WTC11 (cell line): ENCODE results near the gene ATP12A. TPM values are rescaled to one million over a fixed set of nuclear protein-coding genes. Genes with fewer than 3 reads are reported as not detected.

Experiments used
- ATAC-seq: fragments of 200-7000 bp; cut with Tn5 transposase; 2 replicates; pipeline ENCODE4 v1.10.0; 2021; ENCODE audit warnings: mild to moderate bottlenecking, moderate library complexity
- CTCF ChIA-PET: fragments of 300-600 bp; sonication (Branson Sonifier 250); formaldehyde crosslinking; loops from one replicate; lab custom pipeline; 2021; ENCODE audit warnings: antibody characterized with exemption; lab: Charles Lee
- POLR2A ChIA-PET: fragments of 350-600 bp; sonication (Branson Sonifier 250); formaldehyde crosslinking; loops from one replicate; lab custom pipeline; 2021; ENCODE audit warnings: antibody characterized with exemption; lab: Charles Lee
- DNase-seq: peaks from one replicate; pipeline ENCODE4 v3.0.0; 2021; ENCODE audit warnings: low spot score
- H3K27ac Mint-ChIP-seq: 2 replicates; pipeline ENCODE4 v1.8.0; 2021; ENCODE audit warnings: mixed read lengths
- H3K27me3 Mint-ChIP-seq: 2 replicates; pipeline ENCODE4 v1.8.0; 2021; ENCODE audit warnings: low read depth, mild to moderate bottlenecking, moderate library complexity, mixed read lengths
- H3K36me3 Mint-ChIP-seq: 2 replicates; pipeline ENCODE4 v1.8.0; 2021; ENCODE audit warnings: mixed read lengths
- H3K4me1 Mint-ChIP-seq: 2 replicates; pipeline ENCODE4 v1.8.0; 2022; ENCODE audit warnings: mixed read lengths
- H3K4me3 Mint-ChIP-seq: 2 replicates; pipeline ENCODE4 v1.8.0; 2021; ENCODE audit warnings: mild to moderate bottlenecking, moderate library complexity, mixed read lengths
- H3K9me3 Mint-ChIP-seq: 2 replicates; pipeline ENCODE4 v1.8.0; 2021; ENCODE audit warnings: mixed read lengths
- ATF1 ChIP-seq: sonication (generic); formaldehyde crosslinking; IDR thresholded peaks from 2 replicates; pipeline ENCODE4 v1.8.1; 2023; ENCODE audit warnings: mild to moderate bottlenecking, moderate library complexity, missing genetic modification reagents
- ETV6 ChIP-seq: sonication (generic); formaldehyde crosslinking; IDR thresholded peaks from 2 replicates; pipeline ENCODE4 v1.8.1; 2022; ENCODE audit warnings: mild to moderate bottlenecking, missing genetic modification reagents
- GRHL2 ChIP-seq: fragments of 250-450 bp; sonication (Bioruptor Pico); IDR thresholded peaks from 2 replicates; pipeline ENCODE4 v1.8.0; 2022; ENCODE audit warnings: mild to moderate bottlenecking, moderate library complexity; ENCODE audit not compliant: insufficient replicate concordance, severe bottlenecking
- JAZF1 ChIP-seq: fragments of 250-450 bp; sonication (Bioruptor Pico); IDR thresholded peaks from 2 replicates; pipeline ENCODE4 v1.9.0; 2021; ENCODE audit warnings: moderate library complexity, mild to moderate bottlenecking, inconsistent platforms
- JUN ChIP-seq: sonication (generic); formaldehyde crosslinking; IDR thresholded peaks from 2 replicates; pipeline ENCODE4 v1.8.0; 2023; ENCODE audit warnings: mild to moderate bottlenecking, missing genetic modification reagents
- MLX ChIP-seq: sonication (generic); formaldehyde crosslinking; IDR thresholded peaks from 2 replicates; pipeline ENCODE4 v1.8.1; 2023; ENCODE audit warnings: mild to moderate bottlenecking, missing genetic modification reagents, moderate library complexity
- NR2C2 ChIP-seq: sonication (generic); formaldehyde crosslinking; IDR thresholded peaks from 2 replicates; pipeline ENCODE4 v1.8.0; 2022; ENCODE audit warnings: mild to moderate bottlenecking, missing genetic modification reagents
- TEAD1 ChIP-seq: sonication (generic); formaldehyde crosslinking; IDR thresholded peaks from 2 replicates; pipeline ENCODE4 v1.8.0; 2022; ENCODE audit warnings: mild to moderate bottlenecking, missing genetic modification reagents
- TP53 ChIP-seq: sonication (generic); formaldehyde crosslinking; IDR thresholded peaks from 2 replicates; pipeline ENCODE4 v1.8.1; 2023; ENCODE audit warnings: mild to moderate bottlenecking, missing genetic modification reagents
- ZNF121 ChIP-seq: sonication (generic); formaldehyde crosslinking; IDR thresholded peaks from 2 replicates; pipeline ENCODE4 v1.8.0; 2023; ENCODE audit warnings: missing genetic modification reagents
- ZNF138 ChIP-seq: sonication (generic); formaldehyde crosslinking; conservative IDR thresholded peaks from 2 replicates; pipeline ENCODE4 v1.8.1; 2022; ENCODE audit warnings: mild to moderate bottlenecking, moderate library complexity, missing genetic modification reagents
- ZNF317 ChIP-seq: sonication (generic); formaldehyde crosslinking; IDR thresholded peaks from 2 replicates; pipeline ENCODE4 v1.8.1; 2023; ENCODE audit warnings: low read depth, mild to moderate bottlenecking, moderate library complexity, missing genetic modification reagents, borderline replicate concordance
- ZNF425 ChIP-seq: fragments of 250-450 bp; sonication (Bioruptor Pico); conservative IDR thresholded peaks from 2 replicates; pipeline ENCODE4 v1.9.0; 2021; ENCODE audit warnings: mild to moderate bottlenecking
- total RNA-seq: library from RNA; stranded (reverse); gene quantifications from 3 replicates; pipeline ENCODE4 v1.2.3, GENCODE V29; 2021
- TF ChIP-seq, protein P1 (sequence below): fragments of 250-450 bp; sonication (Bioruptor Pico); IDR thresholded peaks from 2 replicates; pipeline ENCODE4 v1.8.0; 2021; ENCODE audit warnings: mild to moderate bottlenecking
- TF ChIP-seq, protein P2 (sequence below): sonication (generic); formaldehyde crosslinking; conservative IDR thresholded peaks from 2 replicates; pipeline ENCODE4 v1.8.1; 2023; ENCODE audit warnings: mild to moderate bottlenecking, low read depth, missing genetic modification reagents, moderate library complexity

Gene ATP12A
- total RNA-seq, 1 experiment from 2014 or later, result 1.4 TPM

DNA sequence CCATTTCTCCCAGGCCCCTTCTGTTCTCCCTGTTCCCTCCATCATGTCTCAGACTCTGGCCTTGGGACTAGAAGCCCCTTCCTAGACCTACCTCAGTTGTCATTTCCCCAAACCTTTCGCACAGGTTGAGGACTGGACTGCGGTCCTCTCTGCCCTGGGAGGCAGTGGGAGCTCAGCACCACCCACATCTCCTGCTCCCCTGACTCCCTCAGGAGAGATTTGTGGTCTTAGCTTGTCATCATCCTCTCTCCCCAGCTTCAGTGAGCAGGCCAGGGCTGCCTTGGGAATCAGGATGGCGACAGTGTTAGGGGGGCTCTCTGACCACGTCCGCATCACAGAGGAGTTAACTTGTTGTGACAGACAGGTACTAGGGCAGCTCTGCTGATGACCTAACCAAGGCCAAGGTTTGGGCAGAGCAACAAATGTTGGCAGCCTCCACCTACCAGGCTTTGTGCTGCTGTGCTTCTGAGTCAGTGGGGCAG is 58.2 kb downstream of the ATP12A start (continued):
- TF ChIP-seq, protein P1, sequence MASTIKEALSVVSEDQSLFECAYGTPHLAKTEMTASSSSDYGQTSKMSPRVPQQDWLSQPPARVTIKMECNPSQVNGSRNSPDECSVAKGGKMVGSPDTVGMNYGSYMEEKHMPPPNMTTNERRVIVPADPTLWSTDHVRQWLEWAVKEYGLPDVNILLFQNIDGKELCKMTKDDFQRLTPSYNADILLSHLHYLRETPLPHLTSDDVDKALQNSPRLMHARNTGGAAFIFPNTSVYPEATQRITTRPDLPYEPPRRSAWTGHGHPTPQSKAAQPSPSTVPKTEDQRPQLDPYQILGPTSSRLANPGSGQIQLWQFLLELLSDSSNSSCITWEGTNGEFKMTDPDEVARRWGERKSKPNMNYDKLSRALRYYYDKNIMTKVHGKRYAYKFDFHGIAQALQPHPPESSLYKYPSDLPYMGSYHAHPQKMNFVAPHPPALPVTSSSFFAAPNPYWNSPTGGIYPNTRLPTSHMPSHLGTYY, result no peak
- no peak for TF ChIP-seq NR2C2 (CRISPR knock-in tag)
- no peak for TF ChIP-seq MLX (CRISPR knock-in tag)
- TF ChIP-seq ZNF317 (CRISPR knock-in tag), result no peak
- no peak for TF ChIP-seq ETV6 (CRISPR knock-in tag)
- no peak for TF ChIP-seq ZNF138 (CRISPR knock-in tag)
- TF ChIP-seq, protein P2, sequence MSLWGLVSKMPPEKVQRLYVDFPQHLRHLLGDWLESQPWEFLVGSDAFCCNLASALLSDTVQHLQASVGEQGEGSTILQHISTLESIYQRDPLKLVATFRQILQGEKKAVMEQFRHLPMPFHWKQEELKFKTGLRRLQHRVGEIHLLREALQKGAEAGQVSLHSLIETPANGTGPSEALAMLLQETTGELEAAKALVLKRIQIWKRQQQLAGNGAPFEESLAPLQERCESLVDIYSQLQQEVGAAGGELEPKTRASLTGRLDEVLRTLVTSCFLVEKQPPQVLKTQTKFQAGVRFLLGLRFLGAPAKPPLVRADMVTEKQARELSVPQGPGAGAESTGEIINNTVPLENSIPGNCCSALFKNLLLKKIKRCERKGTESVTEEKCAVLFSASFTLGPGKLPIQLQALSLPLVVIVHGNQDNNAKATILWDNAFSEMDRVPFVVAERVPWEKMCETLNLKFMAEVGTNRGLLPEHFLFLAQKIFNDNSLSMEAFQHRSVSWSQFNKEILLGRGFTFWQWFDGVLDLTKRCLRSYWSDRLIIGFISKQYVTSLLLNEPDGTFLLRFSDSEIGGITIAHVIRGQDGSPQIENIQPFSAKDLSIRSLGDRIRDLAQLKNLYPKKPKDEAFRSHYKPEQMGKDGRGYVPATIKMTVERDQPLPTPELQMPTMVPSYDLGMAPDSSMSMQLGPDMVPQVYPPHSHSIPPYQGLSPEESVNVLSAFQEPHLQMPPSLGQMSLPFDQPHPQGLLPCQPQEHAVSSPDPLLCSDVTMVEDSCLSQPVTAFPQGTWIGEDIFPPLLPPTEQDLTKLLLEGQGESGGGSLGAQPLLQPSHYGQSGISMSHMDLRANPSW (CRISPR knock-in tag), result no peak
- TF ChIP-seq TP53 (CRISPR knock-in tag), result no peak

GRCh38 chr13:24740014-24740890 is 60.0 kb downstream of the ATP12A start:
- POLR2A ChIA-PET, result no interaction called here
- DNase-seq, result no peak
- TF ChIP-seq JAZF1 (CRISPR knock-in tag) (no peak), ZNF121 (CRISPR knock-in tag) (no peak), JUN (CRISPR knock-in tag) (no peak), TEAD1 (no peak), ATF1 (CRISPR knock-in tag) (no peak), ZNF425 (no peak), GRHL2 (CRISPR knock-in tag) (no peak)
- TF ChIP-seq, all 79 proteins: peak for 0
- ATAC-seq, result no peak
- Mint-ChIP-seq H3K4me3 (no peak overlapping the region), H3K27me3 (peaks cover 29% of the 10 kb centered on the region), H3K9me3 (no peaks in the 10 kb centered on the region), H3K27ac (no peak overlapping the region), H3K36me3 (no peaks in the 10 kb centered on the region), H3K4me1 (peaks cover 10% of the 10 kb centered on the region)
- CTCF ChIA-PET, result interaction anchor here (0.9 to 4.3 kb wide), 4 partner anchors 46 to 245 kb away, joined by 4 to 20 read pairs (median 10); no protein-coding TSS in a partner anchor
